GM12873 (cell line): ENCODE results near the gene AGPS.

Experiments
- CTCF ChIP-seq: IDR thresholded peaks from 2 replicates; pipeline ENCODE4 v1.5.1; 2012; ENCODE audit warnings: low read depth, mild to moderate bottlenecking, moderate library complexity, low read length, control low read depth; ENCODE audit not compliant: insufficient read depth; ENCODE audit errors: missing control alignments

The AGPS gene

GRCh38 chr2:177532567-177532966 lies 140.0 kb downstream of the AGPS start:
- no peak for TF ChIP-seq CTCF

- no peak for TF ChIP-seq CTCF
Observed at GRCh38 chr2:177533253-177533652, 140.7 kb downstream of the AGPS start.

- TF ChIP-seq CTCF, result no peak
Observed at GRCh38 chr2:177535000-177535399, 142.4 kb downstream of the AGPS start.

GRCh38 chr2:177535958-177536504 lies 143.5 kb downstream of the AGPS start:
- TF ChIP-seq CTCF, result no peak

GRCh38 chr2:177537213-177537612 lies 144.6 kb downstream of the AGPS start:
- no peak for TF ChIP-seq CTCF

GRCh38 chr2:177537636-177538035 lies 145.1 kb downstream of the AGPS start:
- no peak for TF ChIP-seq CTCF

- TF ChIP-seq CTCF, result no peak
Observed at GRCh38 chr2:177538323-177538722, 145.8 kb downstream of the AGPS start.

GRCh38 chr2:177540283-177540682 lies 147.7 kb downstream of the AGPS start:
- TF ChIP-seq CTCF, result no peak
